Cardiac muscle cell (in vitro differentiated cells and primary cell): ENCODE results near the gene PPFIA4. TPM values are rescaled to one million over a fixed set of nuclear protein-coding genes. Genes with fewer than 3 reads are reported as not detected.

Experiments used
- DNase-seq, 2 donors: peaks; one replicate each; pipeline versions ENCODE4 v3.0.0 to v3.0.0-alpha.2; 2010 to 2017; ENCODE audit warnings: low read depth in 1 of 2, low spot score in 1 of 2
- H3K27ac ChIP-seq: fragments of 200-600 bp; sonication (generic); 2 replicates; pipeline ENCODE4 v1.5.1; 2016
- H3K27me3 ChIP-seq: fragments of 200-600 bp; sonication (generic); 2 replicates; pipeline ENCODE4 v1.6.0; 2016; ENCODE audit warnings: control low read depth
- H3K36me3 ChIP-seq: fragments of 200-600 bp; sonication (generic); 2 replicates; pipeline ENCODE4 v1.5.1; 2016; ENCODE audit warnings: control low read depth
- H3K4me1 ChIP-seq: fragments of 200-600 bp; sonication (generic); 2 replicates; pipeline ENCODE4 v1.8.1; 2017; ENCODE audit warnings: low read depth, mild to moderate bottlenecking, mixed run types
- H3K4me3 ChIP-seq: fragments of 200-600 bp; sonication (generic); 2 replicates; pipeline ENCODE4 v1.5.1; 2016; ENCODE audit warnings: mild to moderate bottlenecking
- H3K9me3 ChIP-seq: fragments of 200-600 bp; sonication (generic); 2 replicates; pipeline ENCODE4 v1.5.1; 2017; ENCODE audit warnings: low read depth, mild to moderate bottlenecking, control low read depth
- polyA plus RNA-seq: library from polyadenylated mRNA; unstranded; fragments of >200 nt; fragmentation: Nextera tagmentation; extraction: Ambion mirVana; gene quantifications from 2 replicates; pipeline ENCODE4 v1.2.1, GENCODE V29; 2016
- total RNA-seq: library from RNA; depleted of rRNA; stranded (reverse); fragments of >200 nt; gene quantifications from 2 replicates; pipeline ENCODE4 v1.2.3, GENCODE V29; 2016
- TF ChIP-seq, protein P1 (sequence below): IDR thresholded peaks from 2 replicates; pipeline ENCODE4 v1.5.1; 2012; ENCODE audit warnings: low read depth, mild to moderate bottlenecking, low read length

The PPFIA4 gene
- total and polyA plus RNA-seq, 2 experiments from 2014 or later = 97.5 to 207 TPM

DNA sequence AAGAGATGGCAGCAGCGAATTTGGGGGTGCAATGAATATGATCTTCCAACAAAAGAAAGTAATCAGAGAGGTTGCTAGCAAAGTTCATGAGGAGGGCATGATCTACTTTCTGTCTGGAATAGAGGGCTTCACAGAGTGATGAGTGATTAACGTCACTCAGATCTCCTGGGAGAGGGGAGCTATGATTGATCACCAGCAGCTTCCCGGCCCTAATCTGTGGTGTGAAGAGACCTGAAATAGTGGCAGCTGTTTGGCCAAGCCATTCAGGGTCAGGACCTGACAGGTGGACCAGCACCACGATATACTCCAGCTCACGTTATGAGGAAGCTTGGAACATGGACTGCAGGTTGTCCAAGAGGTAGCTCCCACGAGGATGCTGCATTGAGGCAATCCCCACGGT lies 39.0 kb upstream of the PPFIA4 start:
- H3K9me3 ChIP-seq = no peaks in the 10 kb centered on the region
- TF ChIP-seq, protein P1, sequence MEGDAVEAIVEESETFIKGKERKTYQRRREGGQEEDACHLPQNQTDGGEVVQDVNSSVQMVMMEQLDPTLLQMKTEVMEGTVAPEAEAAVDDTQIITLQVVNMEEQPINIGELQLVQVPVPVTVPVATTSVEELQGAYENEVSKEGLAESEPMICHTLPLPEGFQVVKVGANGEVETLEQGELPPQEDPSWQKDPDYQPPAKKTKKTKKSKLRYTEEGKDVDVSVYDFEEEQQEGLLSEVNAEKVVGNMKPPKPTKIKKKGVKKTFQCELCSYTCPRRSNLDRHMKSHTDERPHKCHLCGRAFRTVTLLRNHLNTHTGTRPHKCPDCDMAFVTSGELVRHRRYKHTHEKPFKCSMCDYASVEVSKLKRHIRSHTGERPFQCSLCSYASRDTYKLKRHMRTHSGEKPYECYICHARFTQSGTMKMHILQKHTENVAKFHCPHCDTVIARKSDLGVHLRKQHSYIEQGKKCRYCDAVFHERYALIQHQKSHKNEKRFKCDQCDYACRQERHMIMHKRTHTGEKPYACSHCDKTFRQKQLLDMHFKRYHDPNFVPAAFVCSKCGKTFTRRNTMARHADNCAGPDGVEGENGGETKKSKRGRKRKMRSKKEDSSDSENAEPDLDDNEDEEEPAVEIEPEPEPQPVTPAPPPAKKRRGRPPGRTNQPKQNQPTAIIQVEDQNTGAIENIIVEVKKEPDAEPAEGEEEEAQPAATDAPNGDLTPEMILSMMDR = no peak
- no peak overlapping the region for H3K27ac ChIP-seq
- no peak for DNase-seq
- H3K27me3 ChIP-seq = peaks cover 10% of the 10 kb centered on the region
- peaks cover 5% of the 10 kb centered on the region for H3K4me1 ChIP-seq
- H3K36me3 ChIP-seq = no peaks in the 10 kb centered on the region
- H3K4me3 ChIP-seq = no peak overlapping the region

- H3K27me3 ChIP-seq = peaks cover 12% of the 10 kb centered on the region
- no peak overlapping the region for H3K27ac ChIP-seq
- no peak for DNase-seq
- no peaks in the 10 kb centered on the region for H3K9me3 ChIP-seq
- no peak overlapping the region for H3K4me3 ChIP-seq
- no peaks in the 10 kb centered on the region for H3K36me3 ChIP-seq
- H3K4me1 ChIP-seq = peaks cover 5% of the 10 kb centered on the region
- TF ChIP-seq, protein P1 = no peak
Measured at GRCh38 chr1:202987922-202988583, 38.2 kb upstream of the PPFIA4 start.

DNA sequence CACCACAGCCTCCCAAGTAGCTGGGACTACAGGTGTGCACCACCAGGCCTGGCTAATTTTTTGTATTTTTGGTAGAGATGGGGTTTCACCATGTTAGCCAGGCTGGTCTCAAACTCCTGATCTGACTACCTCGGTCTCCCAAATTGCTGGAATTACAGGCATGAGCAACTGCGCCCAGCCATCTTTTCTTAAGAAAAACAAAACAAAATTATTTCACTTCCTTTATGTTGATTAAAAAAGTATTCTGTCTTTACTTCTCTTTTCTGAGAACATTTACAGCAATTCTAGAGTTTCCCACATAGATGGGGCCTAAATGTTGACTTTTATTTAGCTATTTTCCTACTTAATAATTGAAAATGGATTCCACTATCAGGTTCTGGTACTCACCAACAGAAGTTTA lies 36.4 kb upstream of the PPFIA4 start:
- Histone ChIP-seq H3K27ac (no peak overlapping the region), H3K4me1 (peaks cover 5% of the 10 kb centered on the region), H3K36me3 (no peaks in the 10 kb centered on the region), H3K4me3 (no peak overlapping the region), H3K27me3 (peaks cover 12% of the 10 kb centered on the region), H3K9me3 (no peaks in the 10 kb centered on the region)
- TF ChIP-seq, protein P1 = no peak
- no peak for DNase-seq

- H3K36me3 ChIP-seq = no peaks in the 10 kb centered on the region
- DNase-seq = no peak
- peaks cover 20% of the 10 kb centered on the region for H3K27me3 ChIP-seq
- no peaks in the 10 kb centered on the region for H3K9me3 ChIP-seq
- H3K4me3 ChIP-seq = no peak overlapping the region
- peaks cover 5% of the 10 kb centered on the region for H3K4me1 ChIP-seq
- no peak overlapping the region for H3K27ac ChIP-seq
- TF ChIP-seq, protein P1 = no peak
Measured at GRCh38 chr1:202991112-202991511, 35.2 kb upstream of the PPFIA4 start.

- no peak for DNase-seq
- TF ChIP-seq, protein P1 = no peak
- Histone ChIP-seq H3K36me3 (no peaks in the 10 kb centered on the region), H3K4me3 (no peak overlapping the region), H3K9me3 (no peaks in the 10 kb centered on the region), H3K27ac (no peak overlapping the region), H3K4me1 (no peaks in the 10 kb centered on the region), H3K27me3 (peaks cover 34% of the 10 kb centered on the region)
Measured at GRCh38 chr1:202994756-202995155, 31.5 kb upstream of the PPFIA4 start.
